IMR-90 (cell line): ENCODE data around the gene ZNF407. TPM values are rescaled to one million over a fixed set of nuclear protein-coding genes. Genes with fewer than 3 reads are reported as not detected.

Experiments
- ATAC-seq: fragments of 200-7000 bp; cut with Tn5 transposase; 2 replicates; pipeline ENCODE4 v1.9.1; 2020; ENCODE audit warnings: low read depth, mild to moderate bottlenecking, moderate library complexity
- BruUV-seq: library from RNA; stranded (reverse); fragments of 400-500 nt; replicated peaks from 2 replicates; lab custom pipeline; 2021; lab: Mats Ljungman, UMichigan
- CTCF ChIA-PET: fragments of 300-600 bp; formaldehyde crosslinking; extraction: SDS; loops from one replicate; lab custom pipeline; 2021; ENCODE audit warnings: antibody characterized with exemption; lab: Yijun Ruan, JAX
- POLR2A ChIA-PET: fragments of 300-600 bp; sonication (Branson Sonifier 250); formaldehyde crosslinking; loops from one replicate; lab custom pipeline; 2022; ENCODE audit warnings: antibody characterized with exemption; ENCODE audit not compliant: unreplicated experiment; lab: Charles Lee
- DNase-seq: peaks from one replicate; pipeline ENCODE4 v3.0.0; 2013
- H2AFZ ChIP-seq: replicated peaks from 2 replicates; pipeline ENCODE3; 2013; ENCODE audit warnings: low read length, mild to moderate bottlenecking; ENCODE audit not compliant: poor library complexity
- H2AK5ac ChIP-seq: 2 replicates; pipeline ENCODE4 v1.6.1; 2013; ENCODE audit warnings: low read depth, low read length, inconsistent platforms
- H2AK9ac ChIP-seq: replicated peaks from 2 replicates; pipeline ENCODE3; 2013; ENCODE audit warnings: mild to moderate bottlenecking, low read depth, low read length, moderate library complexity; ENCODE audit not compliant: poor library complexity
- H2BK120ac ChIP-seq: 2 replicates; pipeline ENCODE4 v1.6.1; 2013; ENCODE audit warnings: low read depth, low read length, inconsistent platforms
- H2BK15ac ChIP-seq: 3 replicates; pipeline ENCODE4 v1.6.1; 2013; ENCODE audit warnings: low read depth, low read length, inconsistent platforms
- H2BK20ac ChIP-seq: 2 replicates; pipeline ENCODE4 v1.6.1; 2013; ENCODE audit warnings: low read depth, mild to moderate bottlenecking, inconsistent platforms, low read length, moderate library complexity
- H2BK5ac ChIP-seq: 2 replicates; pipeline ENCODE4 v1.6.1; 2013; ENCODE audit warnings: mild to moderate bottlenecking, low read depth, low read length, inconsistent platforms; ENCODE audit not compliant: poor library complexity, severe bottlenecking
- H3K14ac ChIP-seq: replicated peaks from 2 replicates; pipeline ENCODE4 v1.6.1; 2013; ENCODE audit warnings: low read depth, low read length, inconsistent platforms
- H3K18ac ChIP-seq: 2 replicates; pipeline ENCODE4 v1.6.1; 2013; ENCODE audit warnings: low read depth, low read length, control low read depth
- H3K23ac ChIP-seq: 2 replicates; pipeline ENCODE4 v1.6.1; 2013; ENCODE audit warnings: low read depth, low read length, inconsistent platforms
- H3K27ac ChIP-seq: 2 replicates; pipeline ENCODE4 v1.5.1; 2013; ENCODE audit warnings: mild to moderate bottlenecking, control low read depth, low read length; ENCODE audit not compliant: insufficient read depth
- H3K27me3 ChIP-seq: 2 replicates; pipeline ENCODE4 v1.6.1; 2013; ENCODE audit warnings: low read length; ENCODE audit not compliant: control insufficient read depth, insufficient read depth
- H3K36me3 ChIP-seq: 2 replicates; pipeline ENCODE4 v1.6.1; 2013; ENCODE audit warnings: low read length, mixed read lengths; ENCODE audit not compliant: control insufficient read depth, insufficient read depth
- H3K4ac ChIP-seq: 2 replicates; pipeline ENCODE4 v1.6.1; 2013; ENCODE audit warnings: low read depth, low read length, inconsistent platforms
- H3K4me1 ChIP-seq: 2 replicates; pipeline ENCODE4 v1.6.1; 2013; ENCODE audit warnings: low read length, mixed read lengths; ENCODE audit not compliant: control insufficient read depth, insufficient read depth
- H3K4me2 ChIP-seq: 2 replicates; pipeline ENCODE4 v1.6.1; 2013; ENCODE audit warnings: low read depth, mild to moderate bottlenecking, control low read depth, low read length, moderate library complexity
- H3K4me3 ChIP-seq: 2 replicates; pipeline ENCODE4 v1.5.1; 2013; ENCODE audit warnings: low read depth, mild to moderate bottlenecking, control low read depth, low read length, moderate library complexity; ENCODE audit not compliant: insufficient read depth
- H3K56ac ChIP-seq: 2 replicates; pipeline ENCODE4 v1.6.1; 2013; ENCODE audit warnings: low read length, inconsistent platforms; ENCODE audit not compliant: insufficient read depth; ENCODE audit errors: extremely low read depth
- H3K79me1 ChIP-seq, 2 experiments: 2 replicates each; pipeline ENCODE4 v1.6.1; 2013; ENCODE audit warnings: low read length in 2 of 2, inconsistent platforms in 1 of 2, low read depth in 1 of 2
- H3K9ac ChIP-seq: 2 replicates; pipeline ENCODE4 v1.6.1; 2013; ENCODE audit warnings: low read depth, low read length, control low read depth
- H3K9me1 ChIP-seq: 2 replicates; pipeline ENCODE4 v1.6.1; 2013; ENCODE audit warnings: low read length, inconsistent platforms; ENCODE audit not compliant: insufficient read depth
- H3K9me3 ChIP-seq: 2 replicates; pipeline ENCODE4 v1.6.1; 2013; ENCODE audit warnings: low read length; ENCODE audit not compliant: control insufficient read depth, insufficient read depth
- H4K20me1 ChIP-seq: 2 replicates; pipeline ENCODE4 v1.6.1; 2013; ENCODE audit warnings: low read length, inconsistent platforms; ENCODE audit not compliant: insufficient read depth
- H4K5ac ChIP-seq: 2 replicates; pipeline ENCODE4 v1.6.1; 2013; ENCODE audit warnings: mild to moderate bottlenecking, low read depth, low read length, control low read depth
- H4K8ac ChIP-seq, 2 experiments: 2 replicates each; pipeline ENCODE4 v1.6.1; 2013; ENCODE audit warnings: low read depth in 2 of 2, low read length in 2 of 2, control low read depth in 1 of 2, inconsistent platforms in 1 of 2
- H4K91ac ChIP-seq: 2 replicates; pipeline ENCODE4 v1.6.1; 2013; ENCODE audit warnings: low read depth, low read length, inconsistent platforms; ENCODE audit not compliant: insufficient read depth
- BHLHE40 ChIP-seq: fragments of 150-350 bp; IDR thresholded peaks from 2 replicates; pipeline ENCODE4 v1.6.1; 2016; ENCODE audit warnings: mild to moderate bottlenecking, low read depth, low read length
- CEBPB ChIP-seq: IDR thresholded peaks from 2 replicates; pipeline ENCODE4 v1.6.1; 2012; ENCODE audit warnings: low read depth, low read length, improper control_type of control experiment
- CHD1 ChIP-seq: IDR thresholded peaks from 2 replicates; pipeline ENCODE4 v1.6.1; 2012; ENCODE audit warnings: low read depth, low read length, improper control_type of control experiment
- FOS ChIP-seq: fragments of 150-350 bp; IDR thresholded peaks from 2 replicates; pipeline ENCODE4 v1.6.1; 2016; ENCODE audit warnings: low read depth, low read length
- MAFK ChIP-seq: IDR thresholded peaks from 2 replicates; pipeline ENCODE4 v1.6.1; 2012; ENCODE audit warnings: low read depth, low read length, improper control_type of control experiment
- MAZ ChIP-seq: IDR thresholded peaks from 2 replicates; pipeline ENCODE4 v1.6.1; 2012; ENCODE audit warnings: low read depth, mild to moderate bottlenecking, low read length, improper control_type of control experiment, moderate library complexity, borderline replicate concordance
- MXI1 ChIP-seq: IDR thresholded peaks from 2 replicates; pipeline ENCODE4 v1.6.1; 2012; ENCODE audit warnings: low read depth, mild to moderate bottlenecking, low read length, moderate library complexity, borderline replicate concordance
- NFE2L2 ChIP-seq: fragments of 150-350 bp; IDR thresholded peaks from 2 replicates; pipeline ENCODE4 v1.6.1; 2016; ENCODE audit warnings: low read depth, mild to moderate bottlenecking, low read length
- POLR2A ChIP-seq: IDR thresholded peaks from 2 replicates; pipeline ENCODE4 v1.6.1; 2012; ENCODE audit warnings: mild to moderate bottlenecking, low read depth, low read length
- RCOR1 ChIP-seq: IDR thresholded peaks from 2 replicates; pipeline ENCODE4 v1.6.1; 2012; ENCODE audit warnings: mild to moderate bottlenecking, low read length, improper control_type of control experiment; ENCODE audit not compliant: insufficient replicate concordance
- RFX5 ChIP-seq: IDR thresholded peaks from 2 replicates; pipeline ENCODE4 v1.8.0; 2012; ENCODE audit warnings: low read depth, mild to moderate bottlenecking, low read length, moderate library complexity
- USF2 ChIP-seq: fragments of 150-350 bp; IDR thresholded peaks from 2 replicates; pipeline ENCODE4 v1.6.1; 2017; ENCODE audit warnings: mild to moderate bottlenecking, antibody characterized with exemption, low read length, low read depth
- WGBS, 2 experiments: methylation state at CpG; one replicate each; pipeline versions ENCODE4 v1.1.5 to v1.1.7; 2013; ENCODE audit warnings: missing lambda C conversion rate in 2 of 2; ENCODE audit not compliant: insufficient read length in 1 of 2; ENCODE audit errors: extremely low coverage in 2 of 2; 5-methylcytosine and 5-hydroxymethylcytosine counted together
- dilution Hi-C: fragments of 300-500 bp; cut with HindIII; formaldehyde crosslinking; loops from one replicate; pipeline ENCODE4 v1.14.3; 2018; ENCODE audit warnings: low sequenced_read_pairs; ENCODE audit not compliant: unreplicated experiment
- in situ Hi-C: fragments of 300-500 bp; cut with MboI; formaldehyde crosslinking; loops from 3 replicates; pipeline ENCODE4 v1.14.3; 2019; ENCODE audit warnings: low sequenced_read_pairs, inconsistent platforms, mixed read lengths
- intact Hi-C: fragments of 100-400 bp; cut with micrococcal nuclease; formaldehyde crosslinking; loops from 2 replicates; pipeline ENCODE4 v1.10.0; 2022
- polyA plus RNA-seq, 3 experiments: library from polyadenylated mRNA; depleted of rRNA; stranded (reverse); fragments of >200 nt; gene quantifications; 2 replicates each; pipeline ENCODE4 v1.2.3, GENCODE V29; 2012; ENCODE audit warnings: low replicate concordance in 1 of 3
- total RNA-seq: library from RNA; depleted of rRNA; stranded (reverse); fragments of >200 nt; gene quantifications from 2 replicates; pipeline ENCODE4 v1.2.3, GENCODE V29; 2012
- TF ChIP-seq, protein P1 (sequence below): fragments of 150-350 bp; IDR thresholded peaks from 2 replicates; pipeline ENCODE4 v1.6.1; 2016; ENCODE audit warnings: low read depth, mild to moderate bottlenecking, low read length, moderate library complexity, borderline replicate concordance
- TF ChIP-seq, protein P2 (sequence below): conservative IDR thresholded peaks from 2 replicates; pipeline ENCODE4 v1.5.1; 2012; ENCODE audit warnings: mild to moderate bottlenecking, low read depth, low read length, improper control_type of control experiment

The ZNF407 gene
- total and polyA plus RNA-seq, 2 of the 4 experiments (the other 2 are of a cell fraction) = 3.1 to 20.1 TPM

GRCh38 chr18:75086494-75087034 is 488.9 kb downstream of the ZNF407 start:
- DNase-seq = no peak
- dilution Hi-C loops = no loop called here
- no peaks in the 10 kb centered on the region for H3K79me1 ChIP-seq
- H3K14ac ChIP-seq = no peak overlapping the region
- in situ Hi-C loops = no loop called here
- H4K20me1 ChIP-seq = no peaks in the 10 kb centered on the region
- H4K8ac ChIP-seq = no peak overlapping the region
- no peak overlapping the region for H2AK5ac ChIP-seq
- H3K9me1 ChIP-seq = no peaks in the 10 kb centered on the region
- no peak overlapping the region for H3K56ac ChIP-seq
- TF ChIP-seq FOS = no peak
- TF ChIP-seq CEBPB = no peak
- TF ChIP-seq NFE2L2 = no peak
- TF ChIP-seq CHD1 = no peak
- TF ChIP-seq MAZ = no peak
- TF ChIP-seq BHLHE40 = no peak
- TF ChIP-seq USF2 = no peak
- TF ChIP-seq MXI1 = no peak
- TF ChIP-seq, protein P1, sequence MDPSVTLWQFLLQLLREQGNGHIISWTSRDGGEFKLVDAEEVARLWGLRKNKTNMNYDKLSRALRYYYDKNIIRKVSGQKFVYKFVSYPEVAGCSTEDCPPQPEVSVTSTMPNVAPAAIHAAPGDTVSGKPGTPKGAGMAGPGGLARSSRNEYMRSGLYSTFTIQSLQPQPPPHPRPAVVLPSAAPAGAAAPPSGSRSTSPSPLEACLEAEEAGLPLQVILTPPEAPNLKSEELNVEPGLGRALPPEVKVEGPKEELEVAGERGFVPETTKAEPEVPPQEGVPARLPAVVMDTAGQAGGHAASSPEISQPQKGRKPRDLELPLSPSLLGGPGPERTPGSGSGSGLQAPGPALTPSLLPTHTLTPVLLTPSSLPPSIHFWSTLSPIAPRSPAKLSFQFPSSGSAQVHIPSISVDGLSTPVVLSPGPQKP = no peak
- TF ChIP-seq RFX5 = no peak
- no peak for TF ChIP-seq POLR2A
- TF ChIP-seq MAFK = no peak
- TF ChIP-seq, protein P2, sequence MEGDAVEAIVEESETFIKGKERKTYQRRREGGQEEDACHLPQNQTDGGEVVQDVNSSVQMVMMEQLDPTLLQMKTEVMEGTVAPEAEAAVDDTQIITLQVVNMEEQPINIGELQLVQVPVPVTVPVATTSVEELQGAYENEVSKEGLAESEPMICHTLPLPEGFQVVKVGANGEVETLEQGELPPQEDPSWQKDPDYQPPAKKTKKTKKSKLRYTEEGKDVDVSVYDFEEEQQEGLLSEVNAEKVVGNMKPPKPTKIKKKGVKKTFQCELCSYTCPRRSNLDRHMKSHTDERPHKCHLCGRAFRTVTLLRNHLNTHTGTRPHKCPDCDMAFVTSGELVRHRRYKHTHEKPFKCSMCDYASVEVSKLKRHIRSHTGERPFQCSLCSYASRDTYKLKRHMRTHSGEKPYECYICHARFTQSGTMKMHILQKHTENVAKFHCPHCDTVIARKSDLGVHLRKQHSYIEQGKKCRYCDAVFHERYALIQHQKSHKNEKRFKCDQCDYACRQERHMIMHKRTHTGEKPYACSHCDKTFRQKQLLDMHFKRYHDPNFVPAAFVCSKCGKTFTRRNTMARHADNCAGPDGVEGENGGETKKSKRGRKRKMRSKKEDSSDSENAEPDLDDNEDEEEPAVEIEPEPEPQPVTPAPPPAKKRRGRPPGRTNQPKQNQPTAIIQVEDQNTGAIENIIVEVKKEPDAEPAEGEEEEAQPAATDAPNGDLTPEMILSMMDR = no peak
- TF ChIP-seq RCOR1 = no peak
- POLR2A ChIA-PET = no interaction called here
- intact Hi-C loops = no loop called here
- no peak overlapping the region for H3K4ac ChIP-seq
- no peak for ATAC-seq
- peak overlapping the region; percentile 46 for H2AFZ ChIP-seq
- H3K9me3 ChIP-seq = peaks cover 8% of the 10 kb centered on the region
- no peak overlapping the region for H3K18ac ChIP-seq
- H3K23ac ChIP-seq = no peak overlapping the region
- 85% methylated on average over 7 of the region's 9 CpGs; no CpG with 5 or more reads in 1 of the 2 experiments for WGBS, 2 experiments
- H3K4me1 ChIP-seq = no peaks in the 10 kb centered on the region
- no peak overlapping the region for H3K4me2 ChIP-seq
- CTCF ChIA-PET = no interaction called here
- H3K9ac ChIP-seq = no peak overlapping the region
- H3K27me3 ChIP-seq = no peaks in the 10 kb centered on the region; the same call in none of the 2 replicates
- no peak overlapping the region for H4K91ac ChIP-seq
- no peaks in the 10 kb centered on the region for H3K36me3 ChIP-seq
- no peak overlapping the region for H2BK15ac ChIP-seq
- no peak overlapping the region for H3K4me3 ChIP-seq
- H2BK20ac ChIP-seq = no peak overlapping the region
- no peak overlapping the region for H2BK120ac ChIP-seq
- H4K5ac ChIP-seq = no peak overlapping the region
- BruUV-seq = no TSS peak
- no peak overlapping the region for H3K27ac ChIP-seq
- no peak overlapping the region for H2BK5ac ChIP-seq
- peak overlapping the region; percentile 23 for H2AK9ac ChIP-seq
